Adrenal gland (tissue), 5 donors: ENCODE measurements around the gene TLCD3A.

ENCODE experiments used
- CTCF ChIP-seq, 6 experiments: fragments of 450-650 bp in 4 of 6; fragments of 200-600 bp in 2 of 6; sonication (generic) in 1 of 6; IDR thresholded peaks; 1 replicate in 5 of 6; 2 replicates in 1 of 6; pipeline versions ENCODE4 v1.5.1 to v1.8.0; 2016 to 2021; ENCODE audit warnings: antibody characterized with exemption in 6 of 6, mild to moderate bottlenecking in 2 of 6, moderate library complexity in 1 of 6
- POLR2A ChIP-seq, 2 donors: fragments of 450-650 bp; IDR thresholded peaks; one replicate each; pipeline ENCODE4 v1.6.1; 2017; ENCODE audit warnings: antibody characterized with exemption in 2 of 2, mild to moderate bottlenecking in 2 of 2, moderate library complexity in 1 of 2
- donor health status: DM: no; HTN: no; CAD: no.

- TF ChIP-seq POLR2A (IDR thresholded peaks at IDR 0.05) (no peak), CTCF (IDR thresholded peaks at IDR 0.05) (no peak)
Measured at GRCh38 chr17:773016-773415, 40.6 kb downstream of the TLCD3A start.
